UCSD-AML1 (cell line): ENCODE data around the gene CYP3A7.
"Not testable (repeated sequence)": the region's sequence is repeated elsewhere in the genome, so short reads cannot be mapped to it uniquely, and the experiment has no call there.

Experiments used
- DNase-seq: peaks from one replicate; lab custom pipeline; 2025; ENCODE audit not compliant: unreplicated experiment; lab: John Stamatoyannopoulos, UW

CYP3A7 gene

GRCh38 chr7:99742737-99743394 is 7.9 kb upstream of the CYP3A7 start:
- DNase-seq: no peak

DNA sequence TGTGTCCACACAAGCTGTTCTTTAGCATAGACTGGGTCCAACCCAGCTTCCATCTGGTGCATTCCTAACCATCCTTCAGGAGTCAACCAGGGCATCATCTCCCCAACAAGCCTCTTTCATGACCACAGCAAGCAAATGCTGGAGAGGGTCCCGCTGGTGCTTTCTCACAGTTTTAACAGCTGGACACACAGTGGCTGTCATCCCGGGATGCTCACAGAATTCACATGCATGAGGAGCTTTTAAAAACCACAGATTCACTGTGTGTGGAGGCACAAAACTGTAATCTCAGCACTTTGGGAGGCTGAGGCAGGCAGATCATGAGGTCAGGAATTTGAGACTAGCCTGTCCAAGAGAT is 6.4 kb upstream of the CYP3A7 start:
- DNase-seq: no peak

GRCh38 chr7:99740573-99741440 is 5.8 kb upstream of the CYP3A7 start:
- DNase-seq: no peak

GRCh38 chr7:99739699-99740572 is 4.9 kb upstream of the CYP3A7 start:
- DNase-seq: no peak

GRCh38 chr7:99737726-99738125 is 2.7 kb upstream of the CYP3A7 start:
- no peak for DNase-seq

GRCh38 chr7:99736667-99737066 is 1.7 kb upstream of the CYP3A7 start:
- not testable (repeated sequence) for DNase-seq

DNA sequence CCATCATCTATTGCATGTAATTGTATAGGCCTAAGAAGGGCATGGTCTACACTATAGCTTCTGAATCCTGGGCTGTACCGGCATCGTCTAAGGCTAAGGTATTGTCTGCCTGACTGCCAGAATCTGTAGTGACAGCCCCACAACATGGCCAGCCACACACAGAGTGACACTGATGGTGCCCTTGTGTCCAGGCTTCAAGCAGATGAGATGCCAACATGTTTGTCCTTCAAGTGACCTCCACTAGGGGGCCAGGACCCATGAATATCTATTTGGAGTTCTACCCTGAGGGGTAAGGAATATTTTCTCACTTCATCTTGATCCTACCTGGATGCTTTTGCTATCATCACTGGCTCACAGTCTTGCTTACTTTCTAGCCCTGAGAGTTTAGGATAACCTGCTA is 1.5 kb downstream of the CYP3A7 start:
- DNase-seq: no peak

DNA sequence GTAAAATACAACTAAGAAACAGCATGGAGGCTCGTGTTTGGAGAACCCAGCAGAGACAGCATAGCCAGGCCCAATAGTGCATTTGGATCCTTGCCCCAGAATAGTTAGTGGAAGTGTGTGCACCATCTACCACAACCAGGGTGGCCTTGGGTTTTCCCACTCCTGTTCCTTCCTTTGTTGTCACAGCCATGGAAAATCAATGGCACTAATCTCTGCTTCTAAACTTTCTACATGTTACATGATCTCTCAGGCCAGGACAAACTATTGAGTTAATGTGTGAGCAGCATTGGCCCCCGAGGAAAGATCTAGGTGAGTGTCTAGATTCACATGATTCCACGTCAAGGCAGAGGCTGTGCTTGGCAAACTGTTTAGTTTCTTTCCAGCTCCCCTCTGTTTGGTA is 2.0 kb downstream of the CYP3A7 start:
- no peak for DNase-seq

- DNase-seq: no peak
These were observed 3.2 kb downstream of the CYP3A7 start for GRCh38 chr7:99731638-99732374.

DNA sequence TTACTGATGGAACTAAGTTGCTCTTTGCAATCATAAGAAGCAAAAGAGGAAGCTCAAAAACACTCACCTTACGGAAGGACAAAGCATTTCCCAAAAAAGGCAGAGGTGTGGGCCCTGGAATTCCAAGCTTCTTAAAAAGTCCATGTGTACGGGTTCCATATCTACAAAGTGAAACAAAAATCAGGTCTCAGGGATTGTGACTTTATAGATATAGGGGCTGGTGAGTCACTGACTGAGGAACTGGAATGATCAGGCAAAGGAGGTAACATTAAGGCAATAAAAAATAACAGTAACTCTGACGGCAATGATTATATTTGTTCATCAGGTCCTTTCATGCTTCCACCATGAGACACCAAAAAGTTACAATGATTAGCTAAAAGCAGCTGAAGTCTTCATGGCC is 4.0 kb downstream of the CYP3A7 start:
- no peak for DNase-seq

DNA sequence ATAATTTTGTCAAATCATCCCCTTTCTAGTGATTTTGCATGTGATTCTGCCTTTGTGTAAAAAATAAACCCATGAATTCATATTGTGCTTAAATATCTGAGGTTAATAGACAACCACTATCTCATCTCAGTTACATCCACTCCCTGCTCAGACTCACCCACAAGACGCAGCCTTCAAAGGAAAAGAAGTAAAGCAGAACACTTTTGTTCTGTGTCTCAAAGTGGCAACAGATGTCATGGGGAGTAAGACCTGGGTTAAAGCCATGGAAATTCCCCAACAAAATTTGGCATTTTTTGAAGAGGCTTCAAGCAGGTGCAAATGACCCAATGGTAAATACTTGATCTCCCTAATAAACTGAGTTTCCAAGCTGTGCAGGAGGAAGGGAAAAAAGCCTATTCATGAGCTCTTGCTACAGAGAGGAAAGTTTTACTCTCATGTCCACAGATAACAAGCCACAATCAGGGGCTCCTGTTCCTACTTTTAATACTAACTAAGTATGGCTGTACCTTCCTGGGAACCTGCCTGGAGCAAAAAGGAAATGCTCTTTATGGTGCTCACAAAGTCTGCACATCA is 4.7 kb downstream of the CYP3A7 start:
- no peak for DNase-seq

DNA sequence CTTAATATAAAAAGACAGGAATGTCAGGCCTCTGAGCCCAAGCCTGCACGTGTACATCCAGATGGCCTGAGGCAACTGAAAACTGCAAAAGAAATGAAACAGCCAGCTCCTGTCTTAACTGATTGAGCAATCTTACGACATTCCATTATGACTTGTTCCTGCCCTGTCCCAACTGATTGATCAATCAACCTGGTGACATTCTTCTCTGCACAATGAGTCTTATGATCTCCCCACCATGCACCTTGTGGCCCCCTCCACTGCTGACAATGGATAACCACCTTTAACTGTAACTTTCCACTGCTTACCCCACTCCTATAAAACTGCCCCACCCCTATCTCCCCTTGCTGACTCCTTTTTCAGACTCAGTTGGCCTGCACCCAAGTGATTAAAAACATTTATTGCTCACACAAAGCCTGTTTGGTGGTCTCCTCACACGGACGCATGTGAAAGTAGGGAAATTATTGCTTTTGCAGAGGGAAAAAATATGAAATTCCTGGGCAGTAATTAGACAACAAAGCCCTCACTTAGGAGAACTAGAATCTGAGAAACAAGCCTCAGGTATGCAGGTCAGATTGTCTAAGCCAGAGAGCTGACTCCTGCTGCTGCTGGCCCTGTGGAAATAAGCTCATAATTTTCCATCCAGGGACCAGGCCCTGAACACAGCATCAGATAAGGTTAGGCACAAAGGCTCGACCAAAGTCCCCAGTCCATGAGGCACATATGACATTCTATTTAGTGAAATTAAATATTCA is 5.3 kb downstream of the CYP3A7 start:
- no peak for DNase-seq

- no peak for DNase-seq
These were observed 6.4 kb downstream of the CYP3A7 start for GRCh38 chr7:99728615-99729014.

DNA sequence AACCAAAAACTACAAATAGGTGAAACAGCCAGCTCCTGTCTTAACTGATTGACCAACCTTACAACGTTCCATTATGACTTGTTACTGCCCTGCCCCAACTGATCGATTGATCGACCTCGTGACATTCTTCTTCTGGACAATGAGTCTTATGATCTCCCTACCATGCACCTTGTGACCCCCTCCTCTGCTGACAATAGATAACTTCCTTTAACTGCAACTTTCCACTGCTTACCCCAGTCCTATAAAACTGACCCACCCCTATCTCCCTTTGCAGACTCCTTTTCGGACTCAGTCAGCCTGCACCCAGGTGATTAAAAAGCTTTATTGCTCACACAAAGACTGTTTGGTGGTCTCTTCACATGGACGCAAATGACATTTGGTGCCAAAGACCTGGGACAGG is 11.8 kb downstream of the CYP3A7 start:
- not testable (repeated sequence) for DNase-seq

- DNase-seq: no peak
These were observed 14.0 kb downstream of the CYP3A7 start for GRCh38 chr7:99720800-99721595.

GRCh38 chr7:99719996-99720769 is 14.8 kb downstream of the CYP3A7 start:
- no peak for DNase-seq

DNA sequence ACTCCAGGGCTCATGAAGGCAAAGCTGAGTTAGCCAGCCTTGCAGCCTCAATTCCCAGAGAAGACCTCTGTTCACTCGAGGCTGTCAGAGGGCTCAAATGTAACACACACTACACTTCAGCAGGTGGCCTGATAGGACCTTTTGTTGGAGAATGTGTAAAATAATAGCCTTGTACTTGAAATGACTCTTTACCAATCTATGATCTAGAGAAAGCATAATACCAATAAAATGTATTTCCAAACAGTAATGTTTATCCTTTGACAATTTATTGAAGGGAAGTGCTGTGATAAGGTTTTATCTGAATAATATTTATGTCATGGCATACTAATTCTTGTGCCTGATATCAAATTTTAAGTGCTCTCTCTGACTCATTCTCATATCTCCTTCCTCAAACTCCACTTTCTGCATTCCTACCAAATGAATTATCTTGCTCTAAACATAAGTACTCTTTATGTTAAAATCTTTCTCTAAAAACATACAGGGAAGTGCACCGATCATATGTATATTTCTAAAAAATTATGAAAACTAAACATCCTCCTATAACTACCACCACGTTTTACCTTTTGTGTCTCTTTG is 20.9 kb downstream of the CYP3A7 start:
- no peak for DNase-seq
